Fibroblast of skin of scalp (primary cell): ENCODE measurements around the gene CUL3.
"Not testable (repeated sequence)": the region's sequence is repeated elsewhere in the genome, so short reads cannot be mapped to it uniquely, and the experiment has no call there.

Experiments
- DNase-seq: peaks from one replicate; pipeline ENCODE4 v3.0.0-alpha.2; 2013

Gene CUL3

DNA sequence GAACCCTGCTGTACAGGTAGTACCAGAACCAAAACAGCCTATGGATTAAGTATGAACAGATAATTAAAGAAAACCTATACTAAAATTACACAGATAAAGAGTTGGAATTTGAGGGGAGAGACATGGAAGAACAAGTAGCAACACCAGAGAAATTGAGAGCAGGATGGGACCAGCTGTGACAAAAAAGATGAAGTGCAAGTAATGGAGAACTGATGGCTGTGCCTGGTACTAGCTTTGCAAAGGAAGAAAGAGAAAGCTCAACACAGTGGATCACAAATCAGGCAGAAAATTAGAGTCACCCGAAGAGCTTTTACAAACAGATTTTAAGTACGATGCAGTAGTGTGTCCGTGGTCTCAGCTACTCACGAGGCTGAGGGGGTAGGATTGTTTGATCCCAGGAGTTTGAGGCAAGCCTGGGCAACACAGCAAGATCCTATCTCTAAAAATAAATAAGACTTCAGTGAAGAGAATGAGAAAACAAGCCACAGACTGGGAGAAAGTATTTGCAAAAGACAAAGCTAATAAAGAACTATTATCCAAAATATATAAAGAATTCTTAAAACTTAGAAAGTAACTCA lies 46.5 kb downstream of the CUL3 start:
- no peak for DNase-seq

GRCh38 chr2:224532931-224533330 lies 52.2 kb downstream of the CUL3 start:
- DNase-seq = no peak

GRCh38 chr2:224532441-224532840 lies 52.7 kb downstream of the CUL3 start:
- no peak for DNase-seq

- peak; percentile 60 for DNase-seq
Observed at GRCh38 chr2:224528171-224528570, 57.0 kb downstream of the CUL3 start.

GRCh38 chr2:224525774-224526173 lies 59.4 kb downstream of the CUL3 start:
- DNase-seq = no peak

- no peak for DNase-seq
Observed at GRCh38 chr2:224524657-224525056, 60.5 kb downstream of the CUL3 start.

DNA sequence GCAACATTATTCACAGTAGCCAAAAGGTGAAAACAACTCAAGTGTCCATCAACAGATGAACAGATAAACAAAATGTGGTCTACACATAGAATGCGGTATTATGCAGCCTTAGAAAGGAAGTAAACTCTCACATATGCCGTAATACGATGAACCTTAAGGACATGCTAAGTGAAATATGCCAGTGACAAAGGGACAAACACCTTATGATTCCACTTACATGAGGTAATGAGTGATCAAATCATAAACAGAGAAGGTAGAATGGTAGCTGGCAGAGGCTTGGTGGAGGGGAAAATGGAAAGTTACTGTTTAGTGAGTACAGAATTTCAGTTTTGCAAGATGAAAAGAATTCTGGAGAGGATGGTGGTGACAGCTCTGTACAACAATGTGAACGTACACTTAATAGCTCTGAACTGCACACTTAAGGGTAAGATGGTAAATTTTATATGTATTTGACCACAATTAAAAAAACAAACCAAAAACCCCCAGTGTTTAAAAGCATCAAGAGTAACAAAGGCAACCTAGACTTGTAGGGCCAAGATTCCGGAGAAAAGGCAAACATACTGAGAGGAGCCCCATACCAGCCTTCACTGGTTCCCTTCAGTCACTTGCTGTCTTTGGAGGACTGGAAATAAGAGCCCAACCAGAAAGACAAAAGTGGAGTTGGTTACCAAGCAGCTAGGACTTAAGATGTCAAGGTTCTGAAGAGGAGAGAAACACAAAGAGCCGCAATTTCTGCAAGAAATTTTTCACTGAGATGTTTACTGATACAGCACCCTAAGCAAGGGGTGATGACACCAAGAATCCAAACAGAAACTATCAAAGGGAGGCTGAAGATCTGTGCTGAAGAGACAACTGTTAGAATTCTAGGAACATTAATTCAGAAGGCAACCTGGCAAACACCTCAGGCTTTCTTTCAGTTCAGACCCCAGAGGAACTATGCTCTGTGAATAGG lies 61.3 kb downstream of the CUL3 start:
- peak; percentile 22 for DNase-seq

DNA sequence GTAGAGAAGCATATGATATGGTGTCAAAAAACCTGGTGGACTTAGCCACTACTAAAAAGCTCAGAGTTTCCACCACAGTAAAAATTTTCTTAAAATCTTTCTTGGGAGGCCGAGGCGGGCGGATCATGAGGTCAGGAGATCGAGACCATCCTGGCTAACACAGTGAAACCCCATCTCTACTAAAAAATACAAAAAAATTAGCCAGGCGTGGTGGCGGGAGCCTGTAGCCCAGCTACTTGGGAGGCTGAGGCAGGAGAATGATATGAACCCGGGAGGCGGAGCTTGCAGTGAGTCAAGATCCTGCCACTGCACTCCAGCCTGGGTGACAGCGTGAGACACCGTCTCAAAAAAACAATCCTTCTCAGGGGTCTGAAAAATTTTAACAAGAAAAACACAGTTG lies 62.7 kb downstream of the CUL3 start:
- not testable (repeated sequence) for DNase-seq

DNA sequence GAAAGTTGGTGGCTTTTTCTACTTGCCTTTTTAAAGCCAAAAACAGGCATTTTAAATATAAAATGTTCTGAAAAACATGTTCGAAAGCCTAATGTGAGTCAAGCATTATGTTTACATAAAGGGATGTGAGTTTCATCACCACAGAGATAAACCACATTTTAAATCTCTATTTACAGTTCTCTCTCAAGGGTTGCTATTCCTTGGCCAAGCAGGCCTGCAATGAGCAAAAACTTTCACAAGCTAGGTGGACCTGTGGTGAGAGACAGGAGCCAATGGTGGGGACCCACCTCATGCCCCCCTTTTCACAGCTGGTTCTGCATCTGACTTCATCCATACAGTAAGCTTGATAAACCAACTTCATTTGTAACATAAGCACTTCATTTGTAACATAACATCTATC lies 65.1 kb downstream of the CUL3 start:
- peak; percentile 63 for DNase-seq

GRCh38 chr2:224518806-224519580 lies 66.2 kb downstream of the CUL3 start:
- DNase-seq = peak; percentile 72

GRCh38 chr2:224517963-224518362 lies 67.2 kb downstream of the CUL3 start:
- DNase-seq = no peak

DNA sequence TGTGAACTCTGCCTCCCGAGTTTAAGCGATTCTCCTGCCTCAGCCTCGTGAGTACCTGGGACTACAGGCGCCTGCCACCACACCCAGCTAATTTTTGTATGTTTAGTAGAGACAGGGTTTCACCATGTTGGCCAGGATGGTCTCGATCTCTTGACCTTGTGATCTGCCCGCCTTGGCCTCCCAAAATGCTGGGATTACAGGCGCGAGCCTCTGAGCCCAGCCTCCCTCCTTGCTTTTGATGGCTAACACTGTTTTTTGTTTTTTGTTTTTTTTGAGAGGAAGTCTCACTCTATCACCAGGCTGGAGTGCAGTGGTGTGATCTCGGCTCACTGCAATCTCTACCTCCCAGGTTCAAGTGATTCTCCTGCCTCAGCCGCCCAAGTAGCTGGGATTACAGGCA lies 68.8 kb downstream of the CUL3 start:
- DNase-seq = not testable (repeated sequence)

GRCh38 chr2:224513991-224514390 lies 71.2 kb downstream of the CUL3 start:
- DNase-seq = peak; percentile 40

DNA sequence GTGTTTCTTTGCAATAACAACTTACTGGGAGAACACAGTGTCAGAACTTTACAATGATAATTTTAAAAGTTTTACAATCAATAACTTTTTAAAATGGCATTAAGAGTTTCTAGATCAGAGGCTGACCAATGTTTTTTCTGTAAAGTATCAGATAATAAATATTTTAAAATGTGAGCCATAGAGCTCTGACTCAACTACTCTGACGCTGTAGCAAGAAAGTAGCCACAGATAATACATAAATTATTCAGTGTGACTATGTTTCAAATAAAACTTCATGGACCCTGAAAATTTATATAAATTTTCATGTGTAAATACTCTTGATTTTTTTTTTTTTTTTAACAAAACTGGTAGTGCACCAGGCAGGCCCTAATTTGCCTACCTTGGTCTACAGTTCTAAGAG lies 77.4 kb downstream of the CUL3 start:
- no peak for DNase-seq

GRCh38 chr2:224506494-224506893 lies 78.7 kb downstream of the CUL3 start:
- DNase-seq = no peak

GRCh38 chr2:224498991-224499390 lies 86.2 kb downstream of the CUL3 start:
- no peak for DNase-seq

DNA sequence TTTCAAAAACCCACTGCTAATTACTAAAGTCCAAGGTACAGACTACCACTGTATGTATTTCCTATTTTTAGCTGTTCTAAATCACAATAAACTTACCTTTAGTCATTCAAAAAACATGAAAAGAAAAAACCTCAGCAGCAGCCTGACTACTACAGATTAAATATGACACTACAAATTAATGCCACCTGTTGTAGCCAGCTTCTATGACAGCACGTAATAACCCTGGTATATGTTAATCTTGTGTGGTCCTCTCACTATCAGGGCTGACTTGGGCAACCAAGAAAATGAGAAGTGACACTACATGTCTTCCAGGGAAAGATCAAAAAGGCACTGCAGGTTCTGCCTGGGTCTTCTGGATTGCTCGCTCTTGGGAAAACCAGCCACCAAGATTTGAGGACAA lies 92.6 kb downstream of the CUL3 start:
- peak; percentile 4 for DNase-seq

- not testable (repeated sequence) for DNase-seq
Observed at GRCh38 chr2:224487940-224488339, 97.2 kb downstream of the CUL3 start.

DNA sequence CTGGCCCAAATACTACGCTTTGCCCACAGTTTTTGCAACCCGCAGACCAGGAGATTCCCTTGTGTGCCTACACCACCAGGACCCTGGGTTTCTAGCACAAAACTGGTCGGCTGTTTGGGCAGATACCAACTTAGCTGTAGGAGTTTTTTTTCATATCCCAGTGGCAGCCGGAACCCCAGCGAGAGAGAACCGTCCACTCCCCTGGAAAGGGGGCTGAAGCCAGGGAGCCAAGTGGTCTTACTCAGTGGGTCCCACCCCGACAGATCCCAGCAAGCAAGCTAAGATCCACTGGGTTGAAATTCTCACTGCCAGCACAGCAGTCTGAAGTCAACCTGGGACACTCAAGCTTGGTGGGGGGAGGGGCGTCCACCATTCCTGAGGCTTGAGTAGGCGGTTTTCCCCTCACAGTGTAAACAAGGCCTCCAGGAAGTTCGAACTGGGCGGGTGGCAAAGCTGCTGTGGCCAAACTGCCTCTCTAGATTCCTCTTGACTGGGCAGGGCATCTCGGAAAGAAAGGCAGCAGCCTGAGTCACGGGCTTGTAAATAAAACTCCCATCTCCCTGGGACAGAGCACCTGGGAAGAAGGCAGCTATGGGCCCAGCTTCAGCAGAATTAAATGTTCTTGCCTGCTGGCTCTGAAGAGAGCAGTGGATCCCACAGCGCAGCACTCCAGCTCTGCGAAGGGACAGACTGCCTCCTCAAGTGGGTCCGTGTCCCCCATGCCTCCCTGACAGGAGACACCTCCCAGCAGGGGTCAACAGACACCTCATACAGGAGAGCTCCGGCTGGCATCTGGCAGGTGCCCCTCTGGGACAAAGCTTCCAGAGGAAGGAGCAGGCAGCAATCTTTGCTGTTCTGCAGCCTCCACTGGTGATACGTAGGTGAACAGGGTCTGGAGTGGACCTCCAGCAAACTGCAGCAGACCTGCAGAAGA lies 99.8 kb downstream of the CUL3 start:
- DNase-seq = peak; percentile 91

GRCh38 chr2:224479826-224480225 lies 105.3 kb downstream of the CUL3 start:
- no peak for DNase-seq

GRCh38 chr2:224472827-224473226 lies 112.3 kb downstream of the CUL3 start:
- no peak for DNase-seq

DNA sequence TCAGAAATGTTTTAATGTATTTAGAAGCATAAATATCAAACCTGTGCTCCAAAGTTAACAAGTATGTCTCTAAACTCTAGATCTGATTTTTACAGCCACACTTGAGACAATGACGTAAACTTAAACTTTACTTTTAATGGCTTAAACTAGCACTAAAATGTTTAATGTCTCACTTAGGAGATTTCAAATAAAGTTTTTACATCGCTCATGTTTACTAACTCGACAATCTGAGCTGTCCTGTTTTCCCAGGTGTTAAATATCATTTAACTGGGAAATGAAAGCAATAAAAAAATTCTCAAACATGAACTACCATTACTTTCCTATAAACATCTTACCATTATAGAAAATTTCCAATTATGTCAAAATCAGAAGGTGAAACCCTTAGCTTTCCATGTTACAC lies 113.0 kb downstream of the CUL3 start:
- DNase-seq = no peak
